Lung (tissue), 12 donors: ENCODE measurements around the gene RALY. TPM values are rescaled to one million over a fixed set of nuclear protein-coding genes. Genes with fewer than 3 reads are reported as not detected.

ENCODE experiments used
- ATAC-seq: fragments of 200-7000 bp; cut with Tn5 transposase; one replicate; pipeline ENCODE4 v1.9.1; 2020; ENCODE audit warnings: moderate number of reproducible peaks; ENCODE audit not compliant: insufficient read depth, low FRiP score
- DNase-seq, 3 donors: peaks; one replicate each; pipeline ENCODE4 v3.0.0-alpha.2; 2013 to 2017
- H3K27ac ChIP-seq, 2 donors: one replicate each; pipeline ENCODE4 v1.5.1; 2013; ENCODE audit warnings: mild to moderate bottlenecking in 2 of 2, moderate library complexity in 2 of 2, control low read depth in 1 of 2, inconsistent platforms in 1 of 2, low read depth in 1 of 2, low read length in 1 of 2
- H3K27me3 ChIP-seq, 3 donors: one replicate each; pipeline ENCODE4 v1.5.1; 2013; ENCODE audit warnings: low read length in 2 of 3; ENCODE audit not compliant: control insufficient read depth in 3 of 3, insufficient read depth in 3 of 3
- H3K36me3 ChIP-seq, 4 donors: one replicate each; pipeline ENCODE4 v1.5.1; 2013; ENCODE audit warnings: low read length in 4 of 4, mild to moderate bottlenecking in 1 of 4, moderate library complexity in 1 of 4; ENCODE audit not compliant: control insufficient read depth in 4 of 4, insufficient read depth in 4 of 4
- H3K4me1 ChIP-seq, 5 donors: one replicate each; pipeline ENCODE4 v1.5.1; 2013; ENCODE audit warnings: low read length in 5 of 5, mild to moderate bottlenecking in 2 of 5, moderate library complexity in 1 of 5; ENCODE audit not compliant: control insufficient read depth in 5 of 5, insufficient read depth in 5 of 5
- H3K4me3 ChIP-seq: one replicate; pipeline ENCODE4 v1.5.1; 2013; ENCODE audit warnings: mild to moderate bottlenecking, control low read depth, moderate library complexity
- H3K9ac ChIP-seq, 2 donors: one replicate each; pipeline ENCODE4 v1.5.1; 2013; ENCODE audit warnings: low read length in 2 of 2, control low read depth in 1 of 2; ENCODE audit not compliant: insufficient read depth in 1 of 2
- H3K9me3 ChIP-seq, 4 donors: one replicate each; pipeline ENCODE4 v1.5.1; 2013; ENCODE audit warnings: low read length in 3 of 4, mild to moderate bottlenecking in 1 of 4, moderate library complexity in 1 of 4; ENCODE audit not compliant: control insufficient read depth in 4 of 4, insufficient read depth in 3 of 4
- WGBS, 2 donors: extraction: QIAGEN DNeasy Blood & Tissue Kit; methylation state at CpG; one replicate each; pipeline ENCODE4 v1.1.7; 2013; 5-methylcytosine and 5-hydroxymethylcytosine counted together
- polyA plus RNA-seq, 2 donors: library from polyadenylated mRNA; stranded (reverse); fragments of 200-250 nt; gene quantifications; one replicate each; pipeline ENCODE4 v1.2.1, GENCODE V29; 2013
- total RNA-seq, 2 donors: library from RNA; depleted of rRNA in 1 of 2; stranded (reverse); fragments of >200 nt in 1 of 2; gene quantifications; one replicate each; pipeline ENCODE4 v1.2.1, GENCODE V29; 2014 to 2021
- TF ChIP-seq, protein P1 (sequence below): IDR thresholded peaks from 2 replicates; pipeline ENCODE4 v1.5.1; 2012; ENCODE audit warnings: mild to moderate bottlenecking; ENCODE audit errors: control extremely low read depth, extremely low read depth
- donor health status: control.
- donor health status: control.
- donor health status: Bipolar disorder and iron deficiency.
- donor health status: healthy.
- donor health status: DM: yes; HTN: yes; CAD: no.

Gene RALY
- total and polyA plus RNA-seq, 4 donors, result 135 to 157 (median 145) TPM

GRCh38 chr20:34108616-34109174, 115.0 kb downstream of the RALY start:
- no peak for DNase-seq
- Histone ChIP-seq H3K36me3 (peaks cover 9 to 31% (median 18%) of the 10 kb centered on the region in 4 donors), H3K4me1 (peaks cover 0 to 19% (median 7%) of the 10 kb centered on the region in 5 donors), H3K9me3 (no peaks in the 10 kb centered on the region), H3K9ac (no peak overlapping the region), H3K4me3 (no peak overlapping the region), H3K27me3 (no peaks in the 10 kb centered on the region), H3K27ac (no peak overlapping the region)
- TF ChIP-seq, protein P1, sequence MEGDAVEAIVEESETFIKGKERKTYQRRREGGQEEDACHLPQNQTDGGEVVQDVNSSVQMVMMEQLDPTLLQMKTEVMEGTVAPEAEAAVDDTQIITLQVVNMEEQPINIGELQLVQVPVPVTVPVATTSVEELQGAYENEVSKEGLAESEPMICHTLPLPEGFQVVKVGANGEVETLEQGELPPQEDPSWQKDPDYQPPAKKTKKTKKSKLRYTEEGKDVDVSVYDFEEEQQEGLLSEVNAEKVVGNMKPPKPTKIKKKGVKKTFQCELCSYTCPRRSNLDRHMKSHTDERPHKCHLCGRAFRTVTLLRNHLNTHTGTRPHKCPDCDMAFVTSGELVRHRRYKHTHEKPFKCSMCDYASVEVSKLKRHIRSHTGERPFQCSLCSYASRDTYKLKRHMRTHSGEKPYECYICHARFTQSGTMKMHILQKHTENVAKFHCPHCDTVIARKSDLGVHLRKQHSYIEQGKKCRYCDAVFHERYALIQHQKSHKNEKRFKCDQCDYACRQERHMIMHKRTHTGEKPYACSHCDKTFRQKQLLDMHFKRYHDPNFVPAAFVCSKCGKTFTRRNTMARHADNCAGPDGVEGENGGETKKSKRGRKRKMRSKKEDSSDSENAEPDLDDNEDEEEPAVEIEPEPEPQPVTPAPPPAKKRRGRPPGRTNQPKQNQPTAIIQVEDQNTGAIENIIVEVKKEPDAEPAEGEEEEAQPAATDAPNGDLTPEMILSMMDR, result no peak
- no peak for ATAC-seq
- 81 to 89% methylated on average over 4 of the region's 4 CpGs for WGBS, 2 donors

DNA sequence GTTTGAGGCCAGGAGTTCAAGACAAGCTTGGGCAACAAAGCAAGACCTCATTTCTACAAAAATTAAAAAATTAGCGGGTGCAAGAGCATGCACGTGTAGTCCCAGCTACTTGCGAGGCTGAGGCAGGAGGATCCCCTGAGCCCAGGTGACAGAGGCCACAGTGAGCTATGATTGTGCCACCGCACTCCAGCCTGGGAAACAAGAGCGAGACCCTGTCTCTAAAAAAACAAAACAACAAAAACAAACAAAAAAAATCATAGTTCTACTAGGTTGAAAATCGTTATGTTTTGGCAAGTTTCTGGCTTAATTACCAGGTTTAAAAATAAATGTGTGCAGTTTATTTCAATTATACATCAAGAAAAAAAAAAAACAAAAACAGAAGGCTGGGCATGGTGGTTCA, 115.7 kb downstream of the RALY start:
- 89 to 96% methylated on average over 6 of the region's 6 CpGs for WGBS, 2 donors
- H3K4me3 ChIP-seq, result no peak overlapping the region

GRCh38 chr20:34110025-34110744, 116.5 kb downstream of the RALY start:
- no peak overlapping the region for H3K9ac ChIP-seq
- H3K27me3 ChIP-seq, result no peaks in the 10 kb centered on the region
- H3K4me3 ChIP-seq, result peak overlapping the region; percentile 33
- peaks cover 0 to 17% (median 7%) of the 10 kb centered on the region in 5 donors for H3K4me1 ChIP-seq
- ATAC-seq, result no peak
- WGBS, 2 donors, result 72 to 80% methylated on average over 10 of the region's 10 CpGs
- TF ChIP-seq, protein P1, result no peak
- DNase-seq, result no peak
- no peaks in the 10 kb centered on the region for H3K9me3 ChIP-seq
- peaks cover under 1 to 17% (median 8%) of the 10 kb centered on the region in 4 donors for H3K36me3 ChIP-seq
- no peak overlapping the region for H3K27ac ChIP-seq

More for the DNA sequence above, 115.7 kb downstream of the RALY start:
- ATAC-seq, result no peak
- Histone ChIP-seq H3K9me3 (no peaks in the 10 kb centered on the region), H3K27ac (no peak overlapping the region), H3K9ac (no peak overlapping the region), H3K36me3 (peaks cover 5 to 24% (median 13%) of the 10 kb centered on the region in 4 donors), H3K4me1 (peaks cover 0 to 17% (median 7%) of the 10 kb centered on the region in 5 donors), H3K27me3 (no peaks in the 10 kb centered on the region)
- TF ChIP-seq, protein P1, result no peak
- no peak for DNase-seq
